CD4-positive, alpha-beta memory T cell (primary cell): ENCODE results near the gene HIGD1C. TPM values are rescaled to one million over a fixed set of nuclear protein-coding genes. Genes with fewer than 3 reads are reported as not detected.

Source experiments
- CTCF ChIA-PET: fragments of 350-600 bp; sonication (Branson Sonifier 250); formaldehyde crosslinking; loops from one replicate; lab custom pipeline; 2021; ENCODE audit warnings: inconsistent platforms; ENCODE audit not compliant: partially characterized antibody; lab: Charles Lee
- POLR2A ChIA-PET: fragments of 350-600 bp; sonication (Branson Sonifier 250); formaldehyde crosslinking; loops from one replicate; lab custom pipeline; 2021; ENCODE audit not compliant: partially characterized antibody; lab: Charles Lee
- DNase-seq, 5 donors: peaks; one replicate each; pipeline versions ENCODE4 v3.0.0 to v3.0.0-alpha.2; 2020 to 2022; ENCODE audit warnings: mixed read lengths in 1 of 5
- H3K27ac ChIP-seq: one replicate; pipeline ENCODE4 v1.7.0; 2013; ENCODE audit warnings: low read depth, low read length
- H3K27me3 ChIP-seq: 2 replicates; pipeline ENCODE4 v1.7.0; 2013; ENCODE audit warnings: mild to moderate bottlenecking, low read length, moderate library complexity; ENCODE audit not compliant: insufficient read depth
- H3K36me3 ChIP-seq: 2 replicates; pipeline ENCODE4 v1.7.0; 2013; ENCODE audit warnings: mild to moderate bottlenecking, low read length, moderate library complexity; ENCODE audit not compliant: insufficient read depth
- H3K4me1 ChIP-seq: 2 replicates; pipeline ENCODE4 v1.7.0; 2013; ENCODE audit warnings: mild to moderate bottlenecking, low read length, moderate library complexity; ENCODE audit not compliant: insufficient read depth
- H3K4me3 ChIP-seq, 2 donors: one replicate each; pipeline ENCODE4 v1.7.0; 2013; ENCODE audit warnings: low read length in 2 of 2, mild to moderate bottlenecking in 1 of 2
- H3K9me3 ChIP-seq, 2 donors: one replicate each; pipeline ENCODE4 v1.7.0; 2013; ENCODE audit warnings: low read length in 2 of 2, control low read depth in 1 of 2; ENCODE audit not compliant: control insufficient read depth in 1 of 2
- H3K27ac Mint-ChIP-seq, 7 donors: one replicate each; pipeline ENCODE4 v1.8.0; 2020 to 2021; ENCODE audit warnings: mixed read lengths in 7 of 7, mild to moderate bottlenecking in 6 of 7, inconsistent platforms in 3 of 7, moderate library complexity in 3 of 7
- H3K27me3 Mint-ChIP-seq, 2 donors: one replicate each; pipeline ENCODE4 v1.8.0; 2020 to 2021; ENCODE audit warnings: mixed read lengths in 2 of 2
- H3K36me3 Mint-ChIP-seq, 2 donors: one replicate each; pipeline ENCODE4 v1.8.0; 2020 to 2021; ENCODE audit warnings: mixed read lengths in 2 of 2, inconsistent platforms in 1 of 2, mild to moderate bottlenecking in 1 of 2
- H3K4me1 Mint-ChIP-seq, 4 donors: one replicate each; pipeline ENCODE4 v1.8.0; 2020 to 2021; ENCODE audit warnings: mixed read lengths in 4 of 4, mild to moderate bottlenecking in 1 of 4
- H3K4me3 Mint-ChIP-seq, 8 donors: one replicate each; pipeline ENCODE4 v1.8.0; 2020 to 2021; ENCODE audit warnings: mixed read lengths in 8 of 8, mild to moderate bottlenecking in 7 of 8, moderate library complexity in 6 of 8, inconsistent platforms in 3 of 8
- H3K9me3 Mint-ChIP-seq, 8 donors: one replicate each; pipeline ENCODE4 v1.8.0; 2020 to 2021; ENCODE audit warnings: mixed read lengths in 8 of 8, mild to moderate bottlenecking in 5 of 8, inconsistent platforms in 3 of 8, moderate library complexity in 1 of 8
- intact Hi-C: fragments of 100-400 bp; cut with micrococcal nuclease; formaldehyde crosslinking; loops from one replicate; pipeline ENCODE4 v1.15.1; 2023
- polyA plus RNA-seq, 2 donors: library from polyadenylated mRNA; unstranded; fragments of 300-500 nt; fragmentation: Illumina TruSeq; gene quantifications; one replicate each; pipeline ENCODE4 v1.2.3, GENCODE V29; 2021
- total RNA-seq, 2 experiments: library from RNA; stranded (reverse); gene quantifications; one replicate each; pipeline ENCODE4 v1.2.3, GENCODE V29; 2021

The HIGD1C gene
- total and polyA plus RNA-seq, 4 experiments from 2014 or later: not detected

DNA sequence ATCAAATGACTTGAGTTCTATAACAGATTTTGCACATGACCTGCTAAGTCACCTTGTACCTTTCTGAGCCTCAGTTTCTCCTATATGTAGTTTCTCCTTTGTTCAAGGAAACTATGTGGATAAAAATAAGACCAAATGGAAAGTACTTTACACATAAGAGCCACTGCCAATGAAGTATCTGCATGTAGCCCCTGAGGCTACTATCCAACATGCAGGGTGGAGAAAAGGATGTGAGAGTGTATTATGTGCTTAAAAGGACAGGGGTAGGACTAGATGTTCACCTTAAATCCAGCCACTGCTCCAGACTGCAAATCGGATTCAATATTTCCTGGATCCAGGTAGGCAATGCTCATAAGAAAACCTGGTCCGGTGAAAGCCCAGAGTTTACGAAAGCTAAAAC, 52.7 kb downstream of the HIGD1C start:
- Mint-ChIP-seq H3K9me3 (no peaks in the 10 kb centered on the region), H3K4me1 (peaks cover 4 to 16% (median 8%) of the 10 kb centered on the region in 4 donors), H3K27ac (peak overlapping the region in 3 of 7 donors; percentile 13 to 54 (median 27)), H3K36me3 (peaks cover 28 to 54% of the 10 kb centered on the region in 2 donors), H3K27me3 (no peaks in the 10 kb centered on the region), H3K4me3 (no peak overlapping the region)
- DNase-seq: no peak
- Histone ChIP-seq H3K4me3 (no peak overlapping the region), H3K27me3 (no peaks in the 10 kb centered on the region), H3K27ac (no peak overlapping the region), H3K36me3 (peaks cover 17% of the 10 kb centered on the region), H3K9me3 (no peaks in the 10 kb centered on the region), H3K4me1 (peaks cover 13% of the 10 kb centered on the region)
- ChIA-PET POLR2A (no interaction called here), CTCF (interaction anchor here (1.2 kb wide), 1 partner anchor 20 kb away, joined by 3 read pairs; no protein-coding TSS in a partner anchor)
- intact Hi-C loops: no loop called here

GRCh38 chr12:51005671-51006070, 53.3 kb downstream of the HIGD1C start:
- POLR2A ChIA-PET: no interaction called here
- H3K27ac Mint-ChIP-seq: peak overlapping the region in 4 of 7 donors; percentile 7 to 42 (median 32)

GRCh38 chr12:51008329-51009055, 56.1 kb downstream of the HIGD1C start:
- CTCF ChIA-PET: interaction anchor here (1.5 to 2.0 kb wide), 2 partner anchors 18 to 21 kb away, joined by 5 read pairs; partner anchors contain the start of gene SLC11A2
- peaks cover 16 to 39% (median 22%) of the 10 kb centered on the region in 4 donors for H3K4me1 Mint-ChIP-seq

More at GRCh38 chr12:51005671-51006070, 53.3 kb downstream of the HIGD1C start:
- no peaks in the 10 kb centered on the region for H3K27me3 Mint-ChIP-seq
- CTCF ChIA-PET: interaction anchor here (1.2 kb wide), 1 partner anchor 19 kb away, joined by 3 read pairs; no protein-coding TSS in a partner anchor
- H3K36me3 ChIP-seq: peaks cover 13% of the 10 kb centered on the region
- H3K27ac ChIP-seq: no peak overlapping the region
- H3K9me3 Mint-ChIP-seq: no peaks in the 10 kb centered on the region
- peaks cover 13% of the 10 kb centered on the region for H3K4me1 ChIP-seq
- H3K4me3 ChIP-seq: no peak overlapping the region
- H3K27me3 ChIP-seq: no peaks in the 10 kb centered on the region
- peaks cover 22 to 48% of the 10 kb centered on the region in 2 donors for H3K36me3 Mint-ChIP-seq
- DNase-seq: no peak
- H3K4me3 Mint-ChIP-seq: no peak overlapping the region
- H3K4me1 Mint-ChIP-seq: peaks cover 6 to 19% (median 8%) of the 10 kb centered on the region in 4 donors
- no peaks in the 10 kb centered on the region for H3K9me3 ChIP-seq
- intact Hi-C loops: no loop called here

DNA sequence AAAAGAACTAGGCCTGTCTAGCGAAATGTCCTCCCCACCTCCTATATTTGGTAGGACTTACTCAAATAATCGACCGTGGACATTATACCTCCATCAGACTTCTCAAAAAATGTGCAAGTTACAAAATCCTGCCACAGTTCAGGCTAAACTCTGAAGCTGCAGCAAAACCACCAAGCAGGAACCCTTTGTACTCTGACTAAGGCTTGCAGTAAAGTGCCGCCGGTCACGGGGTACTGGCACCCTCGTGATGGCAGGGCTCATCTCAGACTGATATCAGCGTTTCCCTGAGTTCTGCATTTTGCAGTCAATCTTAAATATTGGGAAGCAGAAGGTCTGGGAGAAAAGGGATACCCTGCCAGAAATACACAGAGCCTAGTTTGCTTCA, 56.7 kb downstream of the HIGD1C start:
- no peaks in the 10 kb centered on the region for H3K27me3 ChIP-seq
- peak overlapping the region; percentile 63 to 88 (median 81) for H3K27ac Mint-ChIP-seq
- H3K27ac ChIP-seq: peak overlapping the region; percentile 7
- H3K9me3 ChIP-seq: no peaks in the 10 kb centered on the region
- H3K4me1 ChIP-seq: peaks cover 27% of the 10 kb centered on the region
- H3K27me3 Mint-ChIP-seq: no peaks in the 10 kb centered on the region
- peaks cover 13% of the 10 kb centered on the region for H3K36me3 ChIP-seq
- peaks cover 10 to 36% of the 10 kb centered on the region in 2 donors for H3K36me3 Mint-ChIP-seq
- H3K4me3 ChIP-seq: no peak overlapping the region
- POLR2A ChIA-PET: interaction anchor here (0.8 to 2.7 kb wide), 4 partner anchors 15 to 245 kb away, joined by 3 to 10 read pairs (median 4); partner anchors contain the start of genes ATF1, LETMD1 and SLC11A2
- intact Hi-C loops: no loop called here
- CTCF ChIA-PET: interaction anchor here (0.9 to 2.0 kb wide), 3 partner anchors 17 to 22 kb away, joined by 3 to 5 read pairs (median 5); partner anchors contain the start of gene SLC11A2
- peak overlapping the region in 5 of 8 donors; percentile 21 to 83 (median 46) for H3K4me3 Mint-ChIP-seq
- DNase-seq: peak; percentile 45 to 63 (median 51)
- no peaks in the 10 kb centered on the region for H3K9me3 Mint-ChIP-seq
- peaks cover 16 to 40% (median 22%) of the 10 kb centered on the region in 4 donors for H3K4me1 Mint-ChIP-seq

More at GRCh38 chr12:51008329-51009055, 56.1 kb downstream of the HIGD1C start:
- no peaks in the 10 kb centered on the region for H3K9me3 ChIP-seq
- H3K4me3 ChIP-seq: no peak overlapping the region
- intact Hi-C loops: no loop called here
- Mint-ChIP-seq H3K4me3 (peak overlapping the region in 4 of 8 donors; percentile 21 to 83 (median 48)), H3K27ac (peak overlapping the region; percentile 63 to 88 (median 81)), H3K27me3 (no peaks in the 10 kb centered on the region), H3K36me3 (peaks cover 12 to 40% of the 10 kb centered on the region in 2 donors), H3K9me3 (no peaks in the 10 kb centered on the region)
- POLR2A ChIA-PET: interaction anchor here (0.8 to 2.7 kb wide), 3 partner anchors 15 to 40 kb away, joined by 3 to 10 read pairs (median 4); partner anchors contain the start of genes LETMD1 and SLC11A2
- no peak overlapping the region for H3K27ac ChIP-seq
- no peak for DNase-seq
- no peaks in the 10 kb centered on the region for H3K27me3 ChIP-seq
- peaks cover 13% of the 10 kb centered on the region for H3K36me3 ChIP-seq
- peaks cover 26% of the 10 kb centered on the region for H3K4me1 ChIP-seq

DNA sequence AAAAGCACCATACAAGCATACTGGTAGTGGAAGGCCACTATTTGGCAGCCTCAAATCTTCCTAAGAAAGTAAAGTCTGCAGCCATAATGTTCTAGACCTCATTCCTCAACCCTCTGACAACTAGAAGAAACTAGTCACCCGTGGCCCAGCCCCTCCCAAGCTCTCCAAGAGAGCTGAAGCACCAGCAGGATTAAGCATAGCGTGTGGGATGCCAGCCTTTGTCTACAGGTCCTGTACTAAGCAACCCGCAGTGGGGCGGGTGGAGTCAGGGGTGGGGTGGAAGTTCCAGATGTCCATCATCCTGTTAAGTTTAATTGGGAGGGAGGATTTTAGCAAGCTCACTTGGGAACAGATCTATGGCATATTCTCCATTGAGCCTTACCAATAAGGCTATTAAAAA, 59.6 kb downstream of the HIGD1C start:
- H3K4me1 Mint-ChIP-seq: peaks cover 17 to 36% (median 27%) of the 10 kb centered on the region in 4 donors
- no peaks in the 10 kb centered on the region for H3K27me3 ChIP-seq
- H3K4me1 ChIP-seq: peaks cover 27% of the 10 kb centered on the region
- no peaks in the 10 kb centered on the region for H3K27me3 Mint-ChIP-seq
- H3K27ac Mint-ChIP-seq: peak overlapping the region in 5 of 7 donors; percentile 17 to 55 (median 31)
- no peaks in the 10 kb centered on the region for H3K9me3 ChIP-seq
- H3K36me3 ChIP-seq: peaks cover 6% of the 10 kb centered on the region
- ChIA-PET CTCF (interaction anchor here (1.2 kb wide), 1 partner anchor 247 kb away, joined by 4 read pairs; no protein-coding TSS in a partner anchor), POLR2A (interaction anchor here (0.5 to 0.9 kb wide), 3 partner anchors 8 to 233 kb away, joined by 3 to 4 read pairs (median 3); partner anchors contain the start of gene SLC11A2)
- H3K36me3 Mint-ChIP-seq: peaks cover 0 to 10% of the 10 kb centered on the region in 2 donors
- H3K4me3 Mint-ChIP-seq: no peak overlapping the region
- DNase-seq: no peak
- H3K9me3 Mint-ChIP-seq: no peaks in the 10 kb centered on the region
- intact Hi-C loops: no loop called here
- H3K27ac ChIP-seq: no peak overlapping the region
- no peak overlapping the region for H3K4me3 ChIP-seq

DNA sequence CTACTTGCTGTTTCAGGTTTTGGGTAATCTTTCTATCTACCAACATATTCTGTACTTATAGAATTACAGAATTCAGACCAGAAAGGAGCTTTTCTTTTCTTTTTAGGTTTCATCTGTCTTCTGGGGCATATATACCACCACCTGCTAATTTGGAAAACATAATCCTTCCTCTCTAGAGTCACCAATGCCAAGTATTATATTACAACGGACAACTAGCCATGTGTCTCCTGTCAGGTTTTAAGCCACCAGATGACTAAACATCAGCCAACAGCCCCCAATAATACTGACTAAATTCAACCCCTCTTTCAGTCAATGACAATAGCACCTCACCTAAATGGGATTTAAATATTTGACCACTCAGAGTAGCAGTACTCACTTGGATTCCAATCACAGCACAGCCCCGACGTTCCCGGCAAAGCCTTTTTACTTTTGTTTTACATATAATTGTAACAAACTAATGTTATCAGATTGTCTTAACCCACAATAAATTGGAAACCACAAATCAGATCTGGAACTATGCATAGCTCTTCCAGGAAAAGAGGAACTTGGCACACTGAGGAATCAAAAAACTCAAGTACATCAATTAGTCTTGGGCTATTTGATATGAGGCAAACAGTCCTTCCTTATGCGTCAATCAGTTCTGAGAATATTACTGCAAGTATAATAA, 60.4 kb downstream of the HIGD1C start:
- Histone ChIP-seq H3K27ac (no peak overlapping the region), H3K4me1 (peaks cover 27% of the 10 kb centered on the region), H3K36me3 (peaks cover 6% of the 10 kb centered on the region), H3K27me3 (no peaks in the 10 kb centered on the region), H3K4me3 (no peak overlapping the region), H3K9me3 (no peaks in the 10 kb centered on the region)
- peak overlapping the region in 6 of 7 donors; percentile 27 to 84 (median 54) for H3K27ac Mint-ChIP-seq
- no peaks in the 10 kb centered on the region for H3K9me3 Mint-ChIP-seq
- ChIA-PET POLR2A (interaction anchor here (0.9 to 1.3 kb wide), 2 partner anchors 9 to 14 kb away, joined by 3 read pairs; partner anchors contain the start of gene SLC11A2), CTCF (interaction anchor here (1.2 kb wide), 1 partner anchor 247 kb away, joined by 4 read pairs; no protein-coding TSS in a partner anchor)
- peaks cover 0 to 7% of the 10 kb centered on the region in 2 donors for H3K36me3 Mint-ChIP-seq
- peaks cover 19 to 40% (median 30%) of the 10 kb centered on the region in 4 donors for H3K4me1 Mint-ChIP-seq
- intact Hi-C loops: no loop called here
- no peaks in the 10 kb centered on the region for H3K27me3 Mint-ChIP-seq
- peak overlapping the region in 4 of 8 donors; percentile 15 to 55 (median 25) for H3K4me3 Mint-ChIP-seq
- no peak for DNase-seq
